GM12878 (cell line): Measurements from ENCODE around the gene POU2F3. TPM values are rescaled to one million over a fixed set of nuclear protein-coding genes. Genes with fewer than 3 reads are reported as not detected.
A peak's percentile ranks its signal among the peaks of the same experiment; 100 is the strongest.

Experiments used
- ATF2 ChIP-seq: IDR thresholded peaks from 2 replicates; pipeline ENCODE4 v1.6.1; 2012; ENCODE audit warnings: low read length, inconsistent platforms
- BCL11A ChIP-seq: IDR thresholded peaks from 2 replicates; pipeline ENCODE4 v1.6.1; 2011; ENCODE audit warnings: low read depth, low read length
- BRCA1 ChIP-seq: IDR thresholded peaks from 2 replicates; pipeline ENCODE4 v1.6.1; 2011; ENCODE audit warnings: low read depth, low read length, improper control_type of control experiment
- CBX5 ChIP-seq: sonication (generic); IDR thresholded peaks from 2 replicates; pipeline ENCODE4 v1.6.1; 2016; ENCODE audit warnings: low read depth, moderate library complexity, mild to moderate bottlenecking, inconsistent platforms
- ETV6 ChIP-seq, 2 experiments: fragments of 450-650 bp in 1 of 2; IDR thresholded peaks in 1 of 2; conservative IDR thresholded peaks in 1 of 2; 2 replicates each; pipeline ENCODE4 v1.6.1; 2014; ENCODE audit warnings: antibody characterized with exemption in 1 of 2, borderline replicate concordance in 1 of 2, low read depth in 1 of 2, mild to moderate bottlenecking in 1 of 2, moderate library complexity in 1 of 2
- JUNB ChIP-seq: IDR thresholded peaks from 2 replicates; pipeline ENCODE4 v1.6.1; 2016; ENCODE audit warnings: antibody characterized with exemption, mild to moderate bottlenecking
- KLF5 ChIP-seq: fragments of 450-650 bp; IDR thresholded peaks from 2 replicates; pipeline ENCODE4 v1.6.1; 2014; ENCODE audit warnings: mild to moderate bottlenecking; ENCODE audit not compliant: partially characterized antibody
- LARP7 ChIP-seq: fragments of 450-650 bp; IDR thresholded peaks from 2 replicates; pipeline ENCODE4 v1.6.1; 2017; ENCODE audit warnings: mild to moderate bottlenecking
- MXI1 ChIP-seq: fragments of 150-350 bp; IDR thresholded peaks from 2 replicates; pipeline ENCODE4 v1.6.1; 2011; ENCODE audit warnings: low read depth, mild to moderate bottlenecking, inconsistent platforms, low read length, improper control_type of control experiment
- MYB ChIP-seq: fragments of 150-350 bp; IDR thresholded peaks from 2 replicates; pipeline ENCODE4 v1.6.1; 2014; ENCODE audit warnings: mild to moderate bottlenecking, low read depth, low read length, borderline replicate concordance
- POLR2A ChIP-seq: IDR thresholded peaks from 2 replicates; pipeline ENCODE4 v1.6.1; 2011; ENCODE audit warnings: low read depth, mild to moderate bottlenecking, low read length
- POU2F2 ChIP-seq: IDR thresholded peaks from 3 replicates; pipeline ENCODE4 v1.6.1; 2011; ENCODE audit warnings: low read depth, mild to moderate bottlenecking, low read length, borderline replicate concordance
- RAD21 ChIP-seq: IDR thresholded peaks from 2 replicates; pipeline ENCODE4 v1.6.1; 2011; ENCODE audit warnings: mild to moderate bottlenecking, low read depth, low read length, moderate library complexity; ENCODE audit not compliant: insufficient read depth
- RB1 ChIP-seq: fragments of 450-650 bp; formaldehyde crosslinking; IDR thresholded peaks from 2 replicates; pipeline ENCODE4 v1.6.1; 2017; ENCODE audit warnings: mild to moderate bottlenecking, borderline replicate concordance
- RFX5 ChIP-seq: IDR thresholded peaks from 2 replicates; pipeline ENCODE4 v1.6.1; 2011; ENCODE audit warnings: low read depth, low read length, improper control_type of control experiment
- SREBF2 ChIP-seq: IDR thresholded peaks from 2 replicates; pipeline ENCODE4 v1.6.1; 2012; ENCODE audit warnings: mild to moderate bottlenecking, low read length
- TAF1 ChIP-seq: IDR thresholded peaks from 2 replicates; pipeline ENCODE4 v1.6.1; 2011; ENCODE audit warnings: mild to moderate bottlenecking, low read depth, low read length, borderline replicate concordance
- TBL1XR1 ChIP-seq: IDR thresholded peaks from 2 replicates; pipeline ENCODE4 v1.6.1; 2012; ENCODE audit warnings: low read depth, low read length, improper control_type of control experiment
- ZBTB40 ChIP-seq: fragments of 450-650 bp; IDR thresholded peaks from 2 replicates; pipeline ENCODE4 v1.6.1; 2016; ENCODE audit warnings: mild to moderate bottlenecking, moderate library complexity, borderline replicate concordance
- ZNF687 ChIP-seq: fragments of 450-650 bp; IDR thresholded peaks from 2 replicates; pipeline ENCODE4 v1.6.1; 2017; ENCODE audit warnings: mild to moderate bottlenecking, moderate library complexity
- polyA plus RNA-seq, 11 experiments: library from polyadenylated mRNA; depleted of rRNA in 4 of 11; unstranded in 6 of 11; stranded (reverse) in 5 of 11; fragments of >200 nt; fragmentation: Nextera tagmentation in 4 of 11; fragmentation: Illumina TruSeq in 1 of 11; extraction: Ambion mirVana in 4 of 11; extraction: Trizol in 1 of 11; gene quantifications; 1 replicate in 1 of 11; 2 replicates in 10 of 11; pipeline versions ENCODE4 v1.2.1 to v1.2.3, GENCODE V29; 2011 to 2016; ENCODE audit warnings: inconsistent platforms in 2 of 11, missing spikeins in 2 of 11, low read depth in 1 of 11
- total RNA-seq, 4 experiments: library from RNA; depleted of rRNA in 3 of 4; stranded (reverse); fragments of >200 nt in 3 of 4; fragmentation: Illumina TruSeq in 1 of 4; extraction: Trizol in 1 of 4; gene quantifications; 2 replicates each; pipeline versions ENCODE4 v1.2.1 to v1.2.3, GENCODE V29; 2013 to 2021

The POU2F3 gene
- total and polyA plus RNA-seq, 10 of the 15 experiments (the other 5 are each of a cell fraction or from before 2014, with no cell fraction given), result 0.09 to 4.4 (median 0.33) TPM

GRCh38 chr11:120324932-120325810 is 85.2 kb downstream of the POU2F3 start, which contains the start of gene TLCD5 (continued):
- TF ChIP-seq ZBTB40 (no peak), SREBF2 (no peak), ATF2 (no peak), KLF5 (no peak), RB1 (peak; percentile 68; the same call in 1 of the 2 replicates), LARP7 (peak; percentile 91), ZNF687 (peak; percentile 77; the same call in 1 of the 2 replicates), MXI1 (no peak), TAF1 (0 out of 2 replicates have a peak, but pooled peaks have one; percentile 27), RAD21 (no peak), ETV6 (conservative IDR thresholded peaks at IDR 0.05 in 1 of 2, IDR thresholded peaks at IDR 0.05 in 1 of 2; ENCODE audit: borderline replicate concordance in 1 of 2, low read depth in 1 of 2) (no peak), BCL11A (no peak), POU2F2 (no peak), TBL1XR1 (no peak), RFX5 (peak; percentile 36; the same call in 1 of the 2 replicates), JUNB (no peak), CBX5 (no peak), BRCA1 (no peak), POLR2A (no peak), MYB (no peak)
